ENCODE results near the gene C9orf43.

Gene C9orf43

DNA sequence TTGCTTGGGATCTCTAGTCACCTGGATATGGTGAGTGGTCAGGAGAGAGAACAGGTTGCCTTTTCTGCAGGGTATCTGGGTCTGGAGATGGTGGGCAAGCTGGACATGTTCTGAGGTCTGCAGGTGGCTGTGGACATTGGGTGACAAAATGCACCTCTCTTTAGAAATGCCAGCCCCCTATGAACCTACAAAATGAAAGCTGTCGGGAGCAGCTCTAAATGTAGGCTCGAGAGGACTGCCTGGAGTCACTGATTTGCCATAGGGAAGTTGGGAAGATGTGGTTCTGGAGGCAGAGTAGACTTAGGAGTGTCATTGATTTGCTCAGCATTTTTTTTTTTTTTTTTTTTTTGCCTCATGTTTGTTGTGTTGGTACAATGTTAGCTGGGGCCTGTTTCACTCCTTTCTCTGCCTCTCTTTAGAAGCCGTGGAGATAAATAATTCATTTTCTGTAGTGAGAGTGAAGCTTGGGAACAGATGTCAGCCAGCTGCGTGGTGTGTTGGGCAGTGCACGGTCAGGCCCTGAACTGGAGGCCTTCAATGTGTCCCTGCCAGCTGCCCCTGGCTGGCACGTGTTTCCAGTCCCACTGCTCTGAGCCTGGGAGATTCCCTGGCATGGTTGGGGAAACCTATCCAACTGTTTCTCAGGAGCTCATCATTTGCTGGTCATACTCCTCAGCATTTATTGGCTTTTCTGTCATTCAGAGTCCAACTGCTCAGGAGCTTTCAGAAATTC is 58.3 kb downstream of the C9orf43 start:
- DNase-seq = peak; percentile 44

DNA sequence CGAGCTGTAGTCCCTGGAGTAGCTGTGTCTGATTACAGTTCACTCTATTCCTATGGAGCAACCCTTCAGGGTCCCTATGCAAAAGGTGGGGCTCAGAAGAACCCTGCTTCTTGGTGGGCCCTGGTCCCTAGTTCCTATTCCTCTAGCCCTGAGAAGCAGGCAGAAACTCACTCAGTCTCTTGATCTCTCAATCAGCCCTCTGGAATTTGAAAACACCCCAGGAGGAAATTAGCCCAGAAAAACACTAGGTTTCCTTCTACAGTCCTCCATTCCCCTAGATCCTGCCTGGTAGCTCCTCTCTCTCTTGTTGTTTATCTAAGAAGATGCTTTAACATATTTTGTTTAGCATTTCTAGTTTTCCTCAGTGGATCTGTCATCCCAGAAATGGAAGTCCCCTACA is 60.6 kb downstream of the C9orf43 start:
- no peak for DNase-seq

DNA sequence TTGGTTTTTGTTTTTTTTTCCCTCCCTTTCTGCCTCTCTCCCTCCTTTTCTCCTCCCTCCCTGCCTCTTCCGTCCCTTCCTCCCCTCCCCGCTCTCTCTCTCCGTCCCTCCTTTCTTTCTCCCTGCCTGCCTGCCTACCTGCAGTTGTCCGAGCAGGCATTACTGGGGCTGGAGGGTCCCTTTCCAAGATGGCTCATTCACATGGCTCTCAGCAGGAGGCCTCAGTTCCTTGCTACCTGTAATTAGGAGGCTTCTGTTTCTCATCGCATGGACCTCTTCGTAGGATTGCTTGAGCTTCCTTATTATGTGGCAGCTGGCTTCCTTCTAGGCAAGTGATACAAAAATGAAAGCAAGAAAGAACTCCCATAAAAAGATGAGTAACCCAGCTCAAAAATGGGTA is 61.0 kb downstream of the C9orf43 start:
- DNase-seq = no peak

DNA sequence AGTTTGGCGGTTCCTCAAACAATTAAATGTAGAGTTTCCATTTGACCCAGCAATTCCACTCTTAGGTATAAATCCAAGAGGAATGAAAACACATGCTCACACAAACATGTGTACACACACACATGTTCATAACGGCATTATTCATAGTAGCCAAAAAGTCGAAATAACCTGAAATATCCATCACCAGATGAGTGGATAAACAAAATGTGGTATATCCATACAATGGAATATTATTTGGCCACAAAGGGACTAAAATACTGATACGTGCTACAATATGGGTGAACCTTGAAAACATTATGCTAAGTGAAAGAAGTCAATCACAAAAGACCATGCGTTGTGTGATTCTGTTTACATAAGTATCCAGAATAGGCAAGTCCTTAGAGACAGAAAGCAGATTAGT is 61.7 kb downstream of the C9orf43 start:
- no peak for DNase-seq

DNA sequence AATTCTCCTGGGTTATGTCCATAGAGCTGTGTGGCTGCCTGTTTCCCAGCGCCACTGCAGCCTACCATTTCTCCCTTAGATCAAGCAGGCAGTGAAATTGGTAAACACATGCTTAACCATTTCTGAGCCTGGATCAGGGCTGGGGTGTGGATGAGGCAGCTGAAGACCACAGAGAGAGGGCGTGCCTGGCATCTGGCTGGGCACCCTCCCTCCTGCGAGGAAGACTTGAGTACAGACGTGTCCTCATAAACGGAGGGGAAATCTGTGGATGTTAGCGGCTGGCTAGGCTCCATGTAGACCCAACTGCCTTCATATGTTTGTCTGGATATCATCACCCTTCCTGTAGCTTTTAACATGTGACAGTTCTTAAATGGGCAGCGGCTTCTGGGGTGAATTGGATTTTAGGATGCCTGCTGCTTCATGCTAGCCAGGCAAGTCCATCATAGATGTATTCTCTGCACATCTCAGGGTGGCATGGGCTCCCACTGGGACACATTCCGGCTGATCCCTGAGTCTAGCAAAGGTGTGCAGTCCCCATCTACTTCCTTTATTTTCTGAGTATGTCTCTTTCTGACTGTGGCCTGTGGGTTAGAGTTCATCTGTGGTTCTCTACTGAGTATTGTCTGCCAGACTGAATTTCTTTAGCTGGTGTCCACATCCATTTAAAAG is 63.9 kb downstream of the C9orf43 start:
- DNase-seq = no peak

DNA sequence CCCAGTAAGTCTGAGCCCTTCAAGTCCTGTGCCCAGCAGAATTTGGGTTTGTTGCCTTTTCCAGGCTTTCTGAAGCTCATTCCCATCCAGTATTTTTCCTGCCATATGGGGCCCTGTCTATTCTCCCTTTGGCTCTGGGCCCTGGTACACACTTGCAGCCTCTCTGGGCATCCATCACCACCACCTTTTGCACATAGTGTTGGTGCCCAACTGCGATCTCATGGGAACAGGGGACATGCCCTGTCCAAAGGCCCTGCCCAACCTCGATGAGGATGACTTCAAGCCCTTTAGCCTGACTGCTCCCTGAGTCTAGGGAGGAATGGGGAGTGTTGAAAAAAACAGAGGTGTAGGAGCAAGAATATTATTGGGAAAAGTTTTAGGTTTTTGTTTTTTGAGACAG is 64.5 kb downstream of the C9orf43 start:
- no peak for DNase-seq

DNA sequence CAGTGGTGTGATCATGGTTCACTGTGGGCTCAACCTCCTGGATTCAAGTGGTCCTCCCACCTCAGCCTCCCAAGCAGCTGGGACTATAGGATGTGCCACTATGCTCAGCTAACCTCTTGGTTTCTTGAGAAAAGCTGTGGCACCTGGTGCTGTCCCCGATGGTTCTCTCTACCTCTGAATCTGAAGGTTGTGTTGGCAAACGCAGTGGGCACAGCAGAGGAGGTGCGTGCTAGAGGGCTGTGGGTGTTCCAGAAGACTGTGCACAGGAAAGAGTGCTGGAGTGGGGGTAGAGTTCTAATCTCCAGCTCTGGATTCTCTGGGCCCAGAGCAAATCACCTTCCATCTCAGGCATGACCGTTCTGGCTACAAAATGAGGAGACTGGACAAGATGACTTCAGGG is 65.4 kb downstream of the C9orf43 start:
- DNase-seq = no peak

DNA sequence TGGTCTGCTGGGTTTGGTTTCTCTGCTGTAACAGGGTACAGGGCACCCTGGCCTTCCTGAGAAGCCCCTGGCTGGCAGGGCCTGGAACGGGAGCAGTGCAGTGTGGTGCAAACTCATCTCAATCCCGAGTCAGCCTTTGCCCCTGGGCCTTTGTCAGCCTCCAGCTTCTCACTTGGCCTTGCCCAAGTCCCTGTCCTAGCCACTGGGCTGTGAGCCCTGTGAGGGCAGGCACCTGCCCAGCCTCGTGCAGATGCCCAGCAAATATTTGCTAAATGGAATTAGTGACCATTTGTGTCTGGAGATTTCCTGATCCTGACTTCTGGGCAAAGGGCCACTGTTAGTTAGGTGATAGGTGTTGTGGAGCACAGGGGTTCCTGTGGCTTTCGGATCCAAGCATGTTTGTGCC is 66.0 kb downstream of the C9orf43 start:
- no peak for DNase-seq

DNA sequence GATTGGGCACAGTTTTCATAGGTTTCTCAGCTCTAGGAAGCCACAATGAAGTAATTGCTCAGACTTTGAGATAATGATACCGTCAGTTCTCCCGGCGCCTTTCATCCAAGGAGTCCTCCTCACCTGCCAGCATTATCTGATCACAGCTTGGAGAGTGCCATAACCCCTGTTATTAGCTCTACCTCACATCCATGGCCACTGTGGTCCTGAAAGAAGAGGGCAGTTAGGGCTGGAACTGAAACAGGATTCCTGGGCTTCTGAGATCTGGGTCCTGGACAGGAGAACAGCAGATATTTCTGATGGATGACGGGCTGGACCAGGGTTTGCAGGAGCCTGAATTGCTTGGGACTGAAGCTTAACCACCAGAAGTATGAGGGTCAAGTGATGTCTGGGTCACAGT is 66.5 kb downstream of the C9orf43 start:
- no peak for DNase-seq

DNA sequence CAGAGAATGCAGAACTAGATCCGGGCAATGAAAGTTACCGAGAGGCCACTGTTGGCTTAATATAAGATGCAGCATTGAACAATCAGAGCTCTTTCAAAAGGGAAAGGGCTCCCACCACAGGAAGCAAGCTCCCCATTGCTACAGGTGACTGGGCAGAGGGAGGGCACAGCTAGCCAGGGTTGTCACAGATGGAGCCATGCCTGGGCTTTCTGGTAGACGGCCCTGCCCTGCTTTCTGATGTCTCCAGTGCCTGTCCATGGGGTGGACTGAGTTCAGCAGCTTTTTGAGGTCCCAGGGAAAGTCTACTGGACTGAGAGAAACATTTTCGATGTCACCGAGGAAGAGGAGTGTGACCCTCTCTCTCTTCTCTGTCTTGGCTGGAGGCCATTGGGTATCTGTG is 67.1 kb downstream of the C9orf43 start:
- no peak for DNase-seq

DNA sequence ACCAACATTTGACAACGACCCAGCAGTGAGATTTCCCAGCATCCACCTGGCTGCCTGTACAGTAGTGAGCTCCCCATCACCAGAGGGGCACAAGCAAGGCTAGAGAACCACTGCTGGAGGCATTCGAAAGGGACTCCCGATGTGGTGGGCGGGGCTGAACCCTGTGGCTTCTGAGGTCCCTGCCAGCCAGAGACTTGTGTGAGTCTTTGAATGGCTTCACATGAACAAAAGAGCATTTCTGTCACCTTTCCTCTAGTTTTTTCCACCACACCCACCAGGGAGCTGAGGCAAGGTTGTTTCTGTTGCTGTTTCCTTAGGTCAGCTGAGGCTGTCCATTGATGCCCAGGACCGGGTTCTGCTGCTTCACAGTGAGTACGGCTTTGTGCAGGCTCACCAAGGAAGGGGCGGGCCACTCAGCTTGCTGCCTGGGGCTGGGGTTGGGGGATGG is 68.7 kb downstream of the C9orf43 start:
- DNase-seq = no peak
